ENCODE measurements around the gene RNASEH2A.

The RNASEH2A gene

DNA sequence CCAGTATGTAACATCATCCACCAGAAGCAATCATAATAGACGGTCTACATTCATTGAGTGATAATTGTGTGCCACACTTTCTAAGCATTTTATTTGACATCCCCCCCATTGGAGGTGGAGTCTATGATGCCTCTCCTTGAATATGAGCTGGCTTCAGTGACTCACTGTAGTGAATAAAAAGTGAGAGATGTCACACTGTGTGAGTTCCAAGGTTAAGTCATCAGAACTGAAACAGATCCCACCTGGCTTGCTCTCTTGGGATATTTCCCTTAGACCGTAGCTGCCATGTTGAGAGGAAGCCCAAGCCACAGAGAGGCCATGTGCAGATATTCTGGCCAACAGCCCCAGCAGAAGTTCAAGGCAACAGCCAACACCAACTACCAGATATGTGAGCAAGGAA lies 15.4 kb downstream of the RNASEH2A start:
- no peak overlapping the region for H2AFZ ChIP-seq (ENCODE audit: insufficient read depth, low read length, poor library complexity)
- no peaks in the 10 kb centered on the region for H3K79me2 ChIP-seq (ENCODE audit: control insufficient read depth, insufficient read depth, low read length, poor library complexity)
- no peak overlapping the region for H3K4me3 ChIP-seq (ENCODE audit: low read depth, low read length)
- no peaks in the 10 kb centered on the region for H3K36me3 ChIP-seq (ENCODE audit: control insufficient read depth in 1 of 2, insufficient read depth in 2 of 2, low read length in 2 of 2)
- H4K12ac ChIP-seq (ENCODE audit: low read depth, low read length) = no peak overlapping the region
- H4K8ac ChIP-seq (ENCODE audit: low read depth, low read length) = no peak overlapping the region
- H3K9ac ChIP-seq (ENCODE audit: low read length) = no peak overlapping the region
- no peak overlapping the region for H4K91ac ChIP-seq (ENCODE audit: low read depth, low read length)
- H3K27ac ChIP-seq (ENCODE audit: low read depth, low read length) = no peak overlapping the region
- no peak overlapping the region for H3K14ac ChIP-seq (ENCODE audit: low read length)
- no CpG with 5 or more reads among the region's 2 CpGs for WGBS (ENCODE audit: extremely low coverage, insufficient coverage, insufficient read length)
- H3K9me3 ChIP-seq (ENCODE audit: insufficient read depth, low read depth, low read length) = no peaks in the 10 kb centered on the region
- DNase-seq = no peak
- no peaks in the 10 kb centered on the region for H3K27me3 ChIP-seq (ENCODE audit: insufficient read depth, low read length)
- H2AK5ac ChIP-seq (ENCODE audit: low read length) = no peak overlapping the region
- no peak overlapping the region for H3K23ac ChIP-seq (ENCODE audit: low read length)
- H3K18ac ChIP-seq (ENCODE audit: low read length) = no peak overlapping the region
- H3K4me2 ChIP-seq (ENCODE audit: low read length) = no peak overlapping the region
- no peak overlapping the region for H2BK12ac ChIP-seq (ENCODE audit: low read length)
- H3K79me1 ChIP-seq (ENCODE audit: low read length) = no peaks in the 10 kb centered on the region
- peaks cover 5% of the 10 kb centered on the region in 2 experiments for H3K4me1 ChIP-seq (ENCODE audit: control insufficient read depth in 1 of 2, insufficient read depth in 2 of 2, low read length in 2 of 2)
- no peak overlapping the region for H3K4ac ChIP-seq (ENCODE audit: low read depth, low read length)
- H2BK5ac ChIP-seq (ENCODE audit: low read depth, low read length, poor library complexity) = no peak overlapping the region
- no peak overlapping the region for H2BK120ac ChIP-seq (ENCODE audit: insufficient read depth, low read length, poor library complexity)

DNA sequence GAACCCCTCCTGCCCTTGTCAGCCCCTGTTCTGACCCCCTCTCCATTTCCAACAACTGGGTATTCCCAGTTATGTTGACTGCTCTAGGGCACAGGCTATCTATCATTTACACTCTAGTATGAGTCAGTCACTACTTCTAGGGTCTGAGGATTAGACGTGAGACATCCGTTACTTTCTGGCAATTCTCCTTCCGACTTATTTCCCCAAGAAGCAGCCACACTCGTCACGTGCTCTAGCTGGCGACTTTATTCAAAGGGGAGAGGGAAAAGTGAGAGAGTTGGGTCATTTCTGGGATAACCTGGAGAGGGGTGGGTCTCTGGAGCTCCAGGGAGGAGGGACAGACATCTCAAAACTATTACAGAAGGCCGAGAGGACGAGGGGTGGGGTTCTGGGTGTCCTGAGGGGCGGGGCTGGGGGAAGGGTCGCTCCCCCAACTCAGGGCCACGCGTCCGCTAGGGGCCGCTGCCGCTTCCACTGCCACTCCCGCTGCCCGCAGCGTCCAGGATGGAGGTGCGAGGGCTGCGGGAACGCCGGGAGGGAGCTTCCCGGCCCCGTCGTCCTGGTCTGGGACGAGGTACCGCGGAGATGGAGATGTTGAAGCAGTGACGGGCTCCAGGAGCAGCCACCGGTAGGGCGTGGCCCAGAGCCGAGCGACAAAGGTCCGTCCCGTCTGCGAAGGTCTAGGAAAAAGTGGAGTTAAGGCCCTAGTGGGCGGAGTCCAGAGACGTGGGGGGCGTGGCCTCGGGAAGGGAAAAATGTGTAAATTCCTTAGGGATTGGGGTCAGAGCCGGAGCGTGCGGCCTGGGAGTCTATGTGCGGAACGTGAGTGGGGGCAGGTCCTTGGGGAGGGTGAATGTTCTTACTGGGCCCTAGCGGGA lies 19.1 kb downstream of the RNASEH2A start:
- Histone ChIP-seq H3K79me2 (ENCODE audit: control insufficient read depth, insufficient read depth, low read length, poor library complexity) (no peaks in the 10 kb centered on the region), H3K18ac (ENCODE audit: low read length) (no peak overlapping the region), H3K9me3 (ENCODE audit: insufficient read depth, low read depth, low read length) (no peaks in the 10 kb centered on the region), H3K4me1 (ENCODE audit: control insufficient read depth in 1 of 2, insufficient read depth in 2 of 2, low read length in 2 of 2) (peaks cover 5% of the 10 kb centered on the region in 2 experiments), H3K27ac (ENCODE audit: low read depth, low read length) (no peak overlapping the region), H2BK12ac (ENCODE audit: low read length) (no peak overlapping the region), H3K9ac (ENCODE audit: low read length) (no peak overlapping the region), H3K79me1 (ENCODE audit: low read length) (no peaks in the 10 kb centered on the region), H2BK5ac (ENCODE audit: low read depth, low read length, poor library complexity) (no peak overlapping the region), H3K23ac (ENCODE audit: low read length) (no peak overlapping the region), H3K27me3 (ENCODE audit: insufficient read depth, low read length) (no peaks in the 10 kb centered on the region), H3K14ac (ENCODE audit: low read length) (no peak overlapping the region), H4K91ac (ENCODE audit: low read depth, low read length) (no peak overlapping the region), H3K4me3 (ENCODE audit: low read depth, low read length) (no peak overlapping the region), H3K36me3 (ENCODE audit: control insufficient read depth in 1 of 2, insufficient read depth in 2 of 2, low read length in 2 of 2) (no peaks in the 10 kb centered on the region), H2BK120ac (ENCODE audit: insufficient read depth, low read length, poor library complexity) (no peak overlapping the region), H2AK5ac (ENCODE audit: low read length) (no peak overlapping the region), H4K8ac (ENCODE audit: low read depth, low read length) (no peak overlapping the region), H2AFZ (ENCODE audit: insufficient read depth, low read length, poor library complexity) (peak overlapping the region; percentile 71), H3K4me2 (ENCODE audit: low read length) (peak overlapping the region; percentile 55), H4K12ac (ENCODE audit: low read depth, low read length) (no peak overlapping the region), H3K4ac (ENCODE audit: low read depth, low read length) (no peak overlapping the region)
- peak; percentile 32 to 42 for DNase-seq
- WGBS (ENCODE audit: extremely low coverage, insufficient coverage, insufficient read length) = no CpG with 5 or more reads among the region's 46 CpGs

DNA sequence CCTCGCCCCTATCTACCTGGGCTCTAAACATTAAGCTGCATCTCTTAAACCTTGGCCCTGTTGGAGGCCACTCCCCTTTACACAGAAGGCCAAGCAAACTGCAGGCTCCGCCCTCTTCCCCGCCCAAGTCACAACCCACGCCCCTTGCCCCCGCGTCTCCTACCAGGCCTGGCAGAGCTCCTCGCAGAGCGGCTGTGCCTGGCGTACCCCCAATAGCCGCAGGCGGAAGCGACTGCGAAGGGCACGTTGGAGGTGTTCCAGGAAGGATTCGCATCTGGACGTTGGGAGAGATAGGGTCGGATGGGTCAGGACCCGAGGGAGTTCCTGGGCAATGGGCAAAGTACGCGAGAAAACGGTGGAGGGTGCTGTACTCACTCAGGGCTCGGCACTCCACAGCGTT lies 22.1 kb downstream of the RNASEH2A start:
- no peak overlapping the region for H2BK12ac ChIP-seq (ENCODE audit: low read length)
- peaks cover 5% of the 10 kb centered on the region in 2 experiments for H3K4me1 ChIP-seq (ENCODE audit: control insufficient read depth in 1 of 2, insufficient read depth in 2 of 2, low read length in 2 of 2)
- H2AK5ac ChIP-seq (ENCODE audit: low read length) = no peak overlapping the region
- H3K79me2 ChIP-seq (ENCODE audit: control insufficient read depth, insufficient read depth, low read length, poor library complexity) = no peaks in the 10 kb centered on the region
- H3K9ac ChIP-seq (ENCODE audit: low read length) = no peak overlapping the region
- DNase-seq = no peak
- no peak overlapping the region for H4K12ac ChIP-seq (ENCODE audit: low read depth, low read length)
- H3K36me3 ChIP-seq (ENCODE audit: control insufficient read depth in 1 of 2, insufficient read depth in 2 of 2, low read length in 2 of 2) = no peaks in the 10 kb centered on the region
- H3K14ac ChIP-seq (ENCODE audit: low read length) = no peak overlapping the region
- H2BK120ac ChIP-seq (ENCODE audit: insufficient read depth, low read length, poor library complexity) = no peak overlapping the region
- no peak overlapping the region for H4K91ac ChIP-seq (ENCODE audit: low read depth, low read length)
- H2BK5ac ChIP-seq (ENCODE audit: low read depth, low read length, poor library complexity) = no peak overlapping the region
- no peaks in the 10 kb centered on the region for H3K79me1 ChIP-seq (ENCODE audit: low read length)
- H2AFZ ChIP-seq (ENCODE audit: insufficient read depth, low read length, poor library complexity) = no peak overlapping the region
- H3K4ac ChIP-seq (ENCODE audit: low read depth, low read length) = no peak overlapping the region
- no peak overlapping the region for H3K4me3 ChIP-seq (ENCODE audit: low read depth, low read length)
- H3K9me3 ChIP-seq (ENCODE audit: insufficient read depth, low read depth, low read length) = no peaks in the 10 kb centered on the region
- no peaks in the 10 kb centered on the region for H3K27me3 ChIP-seq (ENCODE audit: insufficient read depth, low read length)
- H3K23ac ChIP-seq (ENCODE audit: low read length) = no peak overlapping the region
- H4K8ac ChIP-seq (ENCODE audit: low read depth, low read length) = no peak overlapping the region
- no peak overlapping the region for H3K27ac ChIP-seq (ENCODE audit: low read depth, low read length)
- no peak overlapping the region for H3K18ac ChIP-seq (ENCODE audit: low read length)
- no peak overlapping the region for H3K4me2 ChIP-seq (ENCODE audit: low read length)
- WGBS (ENCODE audit: extremely low coverage, insufficient coverage, insufficient read length) = no CpG with 5 or more reads among the region's 23 CpGs

DNA sequence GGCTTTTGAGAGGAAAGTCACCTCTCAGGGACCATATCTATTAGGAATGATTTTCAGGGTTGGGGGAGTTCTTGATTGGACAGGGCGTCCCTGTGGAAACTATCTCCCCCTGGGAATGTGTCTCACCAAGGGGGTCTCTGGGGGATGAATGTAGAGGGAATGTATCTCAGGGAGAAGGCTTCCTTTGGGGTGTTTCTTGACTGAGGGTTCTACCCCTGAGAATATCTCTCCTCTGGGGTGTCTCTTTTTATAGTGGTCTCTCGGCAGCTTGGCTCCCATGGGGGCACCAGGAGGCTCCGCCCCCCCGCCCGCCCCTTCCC lies 27.0 kb downstream of the RNASEH2A start:
- H3K79me2 ChIP-seq (ENCODE audit: control insufficient read depth, insufficient read depth, low read length, poor library complexity) = no peaks in the 10 kb centered on the region
- no peak overlapping the region for H3K4me2 ChIP-seq (ENCODE audit: low read length)
- H2BK5ac ChIP-seq (ENCODE audit: low read depth, low read length, poor library complexity) = no peak overlapping the region
- no peak overlapping the region for H3K4ac ChIP-seq (ENCODE audit: low read depth, low read length)
- H3K79me1 ChIP-seq (ENCODE audit: low read length) = no peaks in the 10 kb centered on the region
- no peak overlapping the region for H3K23ac ChIP-seq (ENCODE audit: low read length)
- no peaks in the 10 kb centered on the region for H3K36me3 ChIP-seq (ENCODE audit: control insufficient read depth in 1 of 2, insufficient read depth in 2 of 2, low read length in 2 of 2)
- no peak overlapping the region for H2BK12ac ChIP-seq (ENCODE audit: low read length)
- H3K9ac ChIP-seq (ENCODE audit: low read length) = no peak overlapping the region
- no peak overlapping the region for H4K91ac ChIP-seq (ENCODE audit: low read depth, low read length)
- H3K9me3 ChIP-seq (ENCODE audit: insufficient read depth, low read depth, low read length) = peaks cover 6% of the 10 kb centered on the region
- peaks cover 18% of the 10 kb centered on the region for H3K27me3 ChIP-seq (ENCODE audit: insufficient read depth, low read length)
- no peak overlapping the region for H3K18ac ChIP-seq (ENCODE audit: low read length)
- H2AFZ ChIP-seq (ENCODE audit: insufficient read depth, low read length, poor library complexity) = no peak overlapping the region
- no peak overlapping the region for H2AK5ac ChIP-seq (ENCODE audit: low read length)
- DNase-seq = no peak
- no peak overlapping the region for H4K12ac ChIP-seq (ENCODE audit: low read depth, low read length)
- no peak overlapping the region for H3K14ac ChIP-seq (ENCODE audit: low read length)
- H3K4me3 ChIP-seq (ENCODE audit: low read depth, low read length) = no peak overlapping the region
- H3K27ac ChIP-seq (ENCODE audit: low read depth, low read length) = no peak overlapping the region
- no peak overlapping the region for H4K8ac ChIP-seq (ENCODE audit: low read depth, low read length)
- WGBS (ENCODE audit: extremely low coverage, insufficient coverage, insufficient read length) = no CpG with 5 or more reads among the region's 5 CpGs
- H3K4me1 ChIP-seq (ENCODE audit: control insufficient read depth in 1 of 2, insufficient read depth in 2 of 2, low read length in 2 of 2) = peaks cover 4 to 14% of the 10 kb centered on the region in 2 experiments
- no peak overlapping the region for H2BK120ac ChIP-seq (ENCODE audit: insufficient read depth, low read length, poor library complexity)

Data from trophoblast cell (in vitro differentiated cells and primary cell).